Fibroblast of skin of right quadriceps (primary cell): Measurements from ENCODE around the gene NEK3.
"Not testable (repeated sequence)": the region's sequence is repeated elsewhere in the genome, so short reads cannot be mapped to it uniquely, and the experiment has no call there.

Source experiments
- DNase-seq: peaks from one replicate; pipeline ENCODE4 v3.0.0-alpha.2; 2013

NEK3 gene

DNA sequence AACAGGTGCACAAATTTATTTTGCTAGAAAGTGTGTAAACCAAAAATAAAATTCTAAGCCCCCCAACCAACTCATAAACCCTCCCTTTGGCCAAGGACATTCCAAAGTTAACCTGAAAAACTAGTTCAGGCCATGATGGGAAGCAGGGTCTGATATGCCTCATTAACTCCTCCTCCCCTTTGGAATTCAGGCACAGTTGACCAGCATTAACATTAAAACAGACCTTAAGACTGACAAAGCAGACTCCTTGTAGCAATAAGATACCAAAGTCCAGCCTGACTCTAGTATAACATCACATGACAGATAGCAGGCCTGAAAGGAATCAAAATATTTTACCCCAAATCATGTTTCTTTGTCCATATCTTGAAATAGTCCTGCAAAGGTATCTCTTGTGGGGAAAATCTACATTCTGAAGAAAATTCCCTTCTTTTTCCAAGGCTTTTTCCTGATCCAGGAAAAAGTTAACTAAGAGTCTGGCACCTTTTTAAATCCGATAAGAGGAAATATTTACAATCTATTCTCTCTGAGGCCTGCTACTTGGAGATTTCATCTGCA lies 50.2 kb downstream of the NEK3 start:
- no peak for DNase-seq

DNA sequence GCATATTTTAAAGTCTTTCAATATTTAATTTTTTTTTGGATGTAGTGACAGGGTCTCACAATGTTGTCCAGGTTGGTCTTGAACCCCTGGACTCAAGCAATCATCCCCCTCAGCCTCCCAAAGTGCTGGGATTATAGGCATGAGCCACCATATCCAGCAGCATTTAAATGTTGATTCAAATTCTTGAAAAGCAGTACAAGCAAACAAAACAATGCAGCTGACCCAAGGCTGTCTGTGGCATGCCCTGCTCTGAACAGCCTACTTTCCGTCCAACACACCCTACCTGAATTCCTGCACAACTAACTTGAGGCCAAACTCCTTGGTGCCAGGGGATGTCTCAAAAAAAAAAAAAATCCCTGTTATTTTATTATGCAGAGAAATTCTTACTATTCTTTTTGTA lies 53.6 kb downstream of the NEK3 start:
- DNase-seq = no peak

GRCh38 chr13:52104624-52105023 lies 54.8 kb downstream of the NEK3 start:
- peak; percentile 39 for DNase-seq

DNA sequence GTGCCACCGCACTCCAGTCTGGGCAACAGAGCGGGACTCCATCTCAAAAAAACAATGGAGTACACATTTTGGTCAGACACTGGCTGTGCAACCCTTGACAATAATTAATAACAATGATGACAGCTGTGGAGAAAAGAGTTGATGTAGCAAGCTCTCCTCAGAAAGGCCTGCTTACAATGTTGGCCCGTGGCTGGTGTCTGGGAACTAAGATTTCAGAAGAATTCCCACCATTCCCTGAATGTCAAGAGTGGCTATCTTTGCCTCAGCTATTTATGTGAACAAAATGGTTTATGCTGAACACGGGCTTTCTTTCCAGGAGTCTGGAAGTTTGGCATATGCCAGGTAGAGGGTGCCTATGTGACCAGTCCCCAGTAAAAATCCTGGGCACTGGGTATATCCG lies 56.0 kb downstream of the NEK3 start:
- DNase-seq = no peak

DNA sequence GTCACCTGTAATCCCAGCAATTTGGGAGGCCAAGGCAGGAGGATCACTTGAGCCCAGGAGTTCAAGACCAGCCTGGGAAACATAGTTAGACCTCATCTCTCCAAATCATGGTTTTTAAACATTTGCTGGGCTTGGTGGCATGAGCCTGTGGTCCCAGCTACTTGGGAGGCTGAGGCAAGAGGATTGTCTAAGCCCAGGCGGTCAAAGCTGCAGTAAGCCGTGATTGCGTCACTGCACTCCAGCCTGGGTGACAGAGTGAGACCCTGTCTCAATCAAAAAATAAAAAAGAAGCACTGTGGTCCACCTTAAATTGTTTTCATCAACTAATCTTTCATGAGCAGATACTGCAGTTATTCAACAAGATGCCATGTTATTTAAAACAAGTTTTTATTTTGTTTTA lies 57.0 kb downstream of the NEK3 start:
- not testable (repeated sequence) for DNase-seq

DNA sequence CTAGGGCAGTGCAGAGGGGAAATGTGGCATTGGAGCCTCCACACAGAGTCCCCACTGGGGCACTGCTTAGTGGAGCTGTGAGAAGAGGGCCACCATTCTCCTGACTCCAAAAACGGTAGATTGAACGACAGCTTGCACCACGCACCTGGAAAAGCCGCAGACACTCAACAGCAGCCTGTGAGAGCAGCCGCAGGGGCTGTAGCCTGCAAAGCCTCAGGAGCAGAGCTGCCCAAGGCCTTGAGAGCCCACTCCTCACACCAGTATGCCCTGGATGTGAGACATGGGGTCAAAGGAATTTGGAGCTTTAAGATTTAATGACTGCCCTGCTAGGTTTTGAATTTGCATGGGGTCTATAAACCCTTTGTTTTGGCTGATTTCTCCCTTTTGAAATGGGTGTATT lies 62.2 kb downstream of the NEK3 start:
- no peak for DNase-seq

DNA sequence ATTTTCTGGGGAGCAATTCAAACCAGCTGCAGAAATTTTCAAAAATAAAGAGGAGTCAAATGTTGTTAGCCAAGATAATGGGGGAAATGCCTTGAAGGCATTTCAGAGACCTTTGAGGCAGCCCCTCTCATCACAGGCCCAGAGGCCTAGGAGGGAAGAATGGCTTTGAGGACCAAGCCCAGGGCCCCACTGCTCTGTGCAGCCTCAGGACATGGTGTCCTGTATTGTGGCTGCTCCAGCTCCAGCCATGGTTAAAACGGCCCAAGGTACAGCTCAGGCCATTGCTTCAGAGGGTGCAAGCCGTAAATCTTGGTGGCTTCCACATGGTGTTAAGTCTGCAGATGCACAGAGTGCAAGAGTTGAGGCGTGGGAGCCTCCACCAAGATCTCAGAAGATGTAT lies 62.6 kb downstream of the NEK3 start:
- no peak for DNase-seq

DNA sequence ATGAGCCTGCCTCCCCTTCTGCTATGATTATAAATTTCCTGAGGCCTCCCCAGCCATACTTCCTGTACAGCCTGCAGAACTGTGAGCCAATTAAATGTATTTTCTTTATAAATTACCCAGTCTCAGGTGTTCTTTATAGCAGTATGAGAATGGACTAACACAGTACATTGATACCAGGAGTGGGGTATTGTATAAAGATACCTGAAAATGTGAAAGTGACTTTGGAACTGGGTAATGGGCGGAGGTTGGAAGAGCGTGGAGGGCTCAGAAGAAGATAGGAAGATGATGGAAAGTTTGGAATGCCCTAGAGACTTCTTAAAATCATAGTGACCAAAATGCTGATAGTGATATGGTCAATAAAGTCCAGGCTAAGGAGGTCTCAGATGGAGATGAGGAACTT lies 63.3 kb downstream of the NEK3 start:
- DNase-seq = no peak

- no peak for DNase-seq
Measured at GRCh38 chr13:52092087-52092486, 67.3 kb downstream of the NEK3 start.

DNA sequence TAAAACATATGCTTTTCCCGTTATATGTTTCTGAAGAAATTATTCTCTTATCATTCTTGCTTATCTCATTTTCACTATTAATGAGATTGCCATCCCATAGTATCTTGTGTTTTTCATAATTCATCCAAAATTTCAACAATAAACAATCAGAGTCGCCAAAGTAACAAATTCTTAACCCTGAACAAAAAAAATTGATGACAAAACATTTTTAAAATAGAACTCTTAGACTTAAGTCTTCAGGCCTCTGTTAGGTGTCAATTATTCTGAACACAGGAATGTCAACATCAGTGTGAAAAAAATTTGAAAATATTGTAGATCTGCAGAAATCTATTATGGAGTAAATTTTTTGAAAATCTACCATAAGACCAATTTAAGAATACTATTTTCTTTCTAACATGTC lies 67.9 kb downstream of the NEK3 start:
- no peak for DNase-seq

DNA sequence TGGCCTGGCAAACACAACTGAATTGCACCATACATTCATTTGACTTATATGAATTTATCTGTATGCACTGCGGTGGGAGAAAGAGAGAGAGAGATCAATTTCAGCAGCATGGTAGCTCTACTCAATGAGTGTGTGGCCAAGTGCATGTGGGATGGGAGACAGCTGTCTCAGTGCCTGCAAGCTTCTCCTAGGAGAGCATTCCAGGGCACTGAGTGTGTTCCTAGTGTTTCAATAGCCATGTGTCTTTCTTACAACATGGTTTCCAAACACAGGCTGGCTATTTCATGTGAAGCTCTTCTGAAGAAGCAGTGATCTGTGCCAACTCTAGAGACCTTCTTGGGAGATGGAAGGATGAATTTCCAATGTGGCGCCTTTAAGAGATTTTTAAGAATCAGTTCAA lies 74.0 kb downstream of the NEK3 start:
- peak; percentile 46 for DNase-seq

DNA sequence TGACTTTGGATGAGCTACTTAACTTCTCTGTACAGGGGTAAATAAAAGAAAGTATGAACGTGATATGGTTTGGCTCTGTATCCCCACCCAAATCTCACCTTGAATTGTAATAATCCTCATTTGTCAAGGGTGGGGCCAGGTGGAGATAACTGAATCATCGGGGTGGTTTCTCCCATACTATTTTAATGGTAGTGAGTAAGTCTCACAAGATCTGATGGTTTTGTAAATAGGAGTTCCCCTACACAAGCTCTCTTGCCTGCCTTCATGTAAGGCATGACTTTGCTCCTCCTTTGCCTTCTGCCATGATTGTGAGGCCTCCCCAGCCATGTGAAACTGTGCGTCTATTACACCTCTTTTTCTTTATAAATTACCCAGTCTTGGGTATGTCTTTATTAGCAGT lies 74.4 kb downstream of the NEK3 start:
- not testable (repeated sequence) for DNase-seq
